Measurements from ENCODE around the gene FBXO46.
"Not testable (repeated sequence)": the region's sequence is repeated elsewhere in the genome, so short reads cannot be mapped to it uniquely, and the experiment has no call there.

FBXO46 gene

GRCh38 chr19:45766296-45766868 is 35.7 kb upstream of the FBXO46 start:
- no peak for DNase-seq (ENCODE audit: low spot score)

DNA sequence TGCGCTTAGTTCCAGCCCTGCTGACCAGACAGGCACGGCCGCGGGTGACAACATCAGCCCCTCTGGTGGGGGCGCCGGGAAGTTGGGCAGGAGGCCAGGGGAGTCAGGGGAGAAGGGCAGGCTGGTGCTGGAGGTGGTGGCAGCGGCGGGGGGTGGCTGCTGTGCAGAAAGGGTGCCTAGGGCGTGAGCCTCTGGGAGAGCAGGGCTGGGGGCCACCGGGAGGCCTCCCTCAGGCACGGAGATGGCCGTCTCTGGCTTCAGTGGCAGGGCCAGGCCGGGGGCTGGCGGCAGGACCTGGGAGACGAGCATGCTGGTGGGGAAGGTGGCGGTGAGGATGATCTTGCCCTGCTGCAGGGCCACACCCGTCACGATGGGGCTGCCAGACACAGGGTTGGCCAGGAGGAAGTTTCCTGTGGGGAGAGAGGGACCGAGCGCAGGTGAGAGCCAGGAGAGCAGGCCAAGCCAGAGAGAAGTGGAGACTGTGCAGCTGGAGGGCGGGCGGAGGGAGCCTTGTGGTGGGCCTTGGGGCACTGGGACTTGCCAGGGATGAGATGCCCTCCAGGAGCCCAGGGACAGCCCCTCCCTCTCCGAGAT is 35.1 kb upstream of the FBXO46 start:
- no peak for DNase-seq (ENCODE audit: low spot score)

- DNase-seq (ENCODE audit: low spot score): no peak
Measured at GRCh38 chr19:45764945-45765701, 34.4 kb upstream of the FBXO46 start.

DNA sequence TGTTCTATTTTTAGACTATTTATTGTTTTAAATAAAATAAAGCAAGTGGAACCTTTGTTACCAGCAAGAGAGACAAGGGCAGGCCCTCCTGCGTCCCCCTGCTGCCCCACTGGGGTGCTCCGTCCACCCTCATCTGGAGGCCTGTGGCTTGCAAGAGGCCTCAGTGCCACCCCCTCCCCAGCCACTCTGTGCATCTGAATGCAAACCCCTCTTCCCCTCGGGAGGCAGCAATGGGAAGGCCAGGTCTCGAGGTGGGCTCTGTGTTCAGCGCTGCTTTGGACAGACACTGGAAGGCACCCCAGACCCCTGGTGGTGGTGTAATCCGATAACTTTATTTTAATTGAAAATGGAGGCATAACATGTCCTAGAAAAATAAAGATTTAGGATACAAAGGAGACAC is 33.8 kb upstream of the FBXO46 start:
- DNase-seq (ENCODE audit: low spot score): no peak

DNA sequence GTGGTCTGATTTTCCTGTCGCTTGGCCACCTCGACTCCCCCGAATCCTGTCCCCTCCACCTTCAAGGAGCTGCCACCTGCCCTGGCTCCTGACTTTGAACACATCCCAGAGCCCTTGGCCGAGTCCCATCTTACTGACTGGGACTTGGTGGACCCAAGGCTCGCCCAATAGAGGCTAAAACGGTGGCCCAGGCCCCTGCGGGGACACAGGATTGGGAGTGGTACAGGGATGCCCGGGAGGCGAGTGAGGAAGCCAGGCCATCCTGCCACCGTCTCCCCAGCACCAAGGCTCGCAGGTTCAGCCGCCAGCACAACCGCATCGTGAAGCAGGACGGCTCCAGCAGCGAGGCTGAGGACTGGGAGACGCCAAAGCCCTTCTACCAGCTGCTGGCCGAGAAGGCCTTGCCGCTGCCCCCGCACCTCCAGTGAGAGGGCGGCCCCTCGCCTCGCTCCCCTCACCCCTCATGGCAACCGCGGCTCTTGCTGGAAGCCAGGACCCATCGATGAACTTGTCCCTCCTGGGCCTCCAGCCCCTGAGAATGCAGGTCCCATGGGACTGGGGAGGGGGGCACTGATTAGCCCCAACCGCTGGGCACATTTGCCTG is 33.1 kb upstream of the FBXO46 start:
- DNase-seq (ENCODE audit: low spot score): no peak

- DNase-seq (ENCODE audit: low spot score): no peak
Measured at GRCh38 chr19:45762870-45763631, 32.4 kb upstream of the FBXO46 start.

DNA sequence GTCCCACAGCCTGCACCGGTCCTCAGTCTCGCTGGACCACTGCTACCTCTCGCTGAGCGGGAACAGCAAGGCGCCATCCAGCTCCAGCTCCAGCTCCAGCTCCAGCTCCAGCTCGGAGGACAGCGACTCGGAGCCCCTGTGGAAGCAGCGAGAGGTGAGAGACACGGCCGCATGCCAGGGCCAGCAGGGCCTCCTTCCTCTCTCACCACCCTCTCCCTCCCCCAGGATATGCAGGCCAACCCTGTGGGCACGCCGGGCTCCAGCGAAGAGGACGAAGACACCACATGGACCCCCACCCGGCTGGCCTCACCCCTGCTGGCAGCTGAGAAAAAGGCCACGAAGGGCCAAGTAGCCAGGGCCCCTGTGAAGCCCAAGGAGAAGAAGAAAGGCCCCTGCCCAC is 31.0 kb upstream of the FBXO46 start:
- no peak for DNase-seq (ENCODE audit: low spot score)

GRCh38 chr19:45758921-45759320 is 28.2 kb upstream of the FBXO46 start:
- DNase-seq (ENCODE audit: low spot score): no peak

DNA sequence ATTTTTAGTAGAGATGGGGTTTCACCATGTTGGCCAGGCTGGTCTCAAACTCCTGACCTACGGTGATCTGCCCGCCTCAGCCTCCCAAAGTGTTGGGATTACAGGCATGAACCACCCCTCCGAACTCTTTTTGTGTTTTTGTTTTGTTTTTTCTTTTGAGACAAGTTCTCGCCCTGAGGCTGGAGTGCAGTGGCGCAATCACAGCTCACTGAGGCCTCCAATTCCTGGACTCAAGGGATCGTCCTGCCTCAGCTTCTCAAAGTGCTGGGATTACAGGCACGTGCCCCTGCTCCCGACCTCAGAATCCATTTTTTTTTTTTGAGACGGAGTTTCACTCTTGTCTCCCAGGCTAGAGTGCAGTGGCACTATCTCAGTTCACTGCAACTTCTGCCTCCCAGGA is 27.0 kb upstream of the FBXO46 start:
- DNase-seq (ENCODE audit: low spot score): no peak

DNA sequence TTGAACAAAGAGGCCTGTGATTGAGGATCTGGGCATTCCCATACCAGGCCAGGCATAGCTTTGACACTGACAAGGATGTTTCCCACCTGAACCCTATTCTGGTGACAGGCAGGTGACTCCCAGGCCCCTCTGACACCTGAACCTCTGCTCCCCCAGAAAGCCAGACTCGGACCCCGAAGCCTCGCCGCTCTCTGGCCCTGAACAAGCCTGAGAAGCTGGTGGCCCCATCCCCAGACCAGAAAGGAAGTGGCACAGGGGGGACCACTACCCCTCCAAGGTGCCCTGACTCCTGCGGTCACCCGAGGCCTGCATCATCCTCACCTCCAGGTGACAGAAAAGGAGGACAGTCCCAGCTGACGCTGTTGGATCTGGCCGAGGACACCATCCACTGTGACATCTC is 23.6 kb upstream of the FBXO46 start:
- DNase-seq (ENCODE audit: low spot score): no peak

- no peak for DNase-seq (ENCODE audit: low spot score)
Measured at GRCh38 chr19:45753548-45753947, 22.9 kb upstream of the FBXO46 start.

- DNase-seq (ENCODE audit: low spot score): no peak
Measured at GRCh38 chr19:45752639-45753038, 21.9 kb upstream of the FBXO46 start.

- not testable (repeated sequence) for DNase-seq (ENCODE audit: low spot score)
Measured at GRCh38 chr19:45751483-45751882, 20.8 kb upstream of the FBXO46 start.

GRCh38 chr19:45747513-45747912 is 16.8 kb upstream of the FBXO46 start:
- DNase-seq (ENCODE audit: low spot score): no peak

DNA sequence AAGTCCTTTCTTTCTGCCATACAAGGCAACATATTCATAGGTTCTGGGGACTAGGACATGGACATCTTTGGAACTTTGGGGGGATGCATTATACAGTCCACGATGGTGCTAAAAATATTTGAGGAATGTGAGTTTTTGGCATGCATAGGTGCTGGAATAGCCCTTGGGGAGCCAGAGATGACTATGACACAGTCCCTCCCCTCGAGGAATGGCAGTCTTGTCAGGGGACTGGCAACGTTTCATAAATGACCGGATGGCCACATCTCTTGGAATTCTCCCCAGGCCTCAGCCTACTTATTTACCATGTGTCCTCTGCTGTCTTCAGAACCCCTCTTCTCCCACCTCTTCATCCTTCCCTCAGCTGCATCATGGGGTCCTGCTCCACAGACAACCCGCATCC is 16.2 kb upstream of the FBXO46 start:
- no peak for DNase-seq (ENCODE audit: low spot score)

DNA sequence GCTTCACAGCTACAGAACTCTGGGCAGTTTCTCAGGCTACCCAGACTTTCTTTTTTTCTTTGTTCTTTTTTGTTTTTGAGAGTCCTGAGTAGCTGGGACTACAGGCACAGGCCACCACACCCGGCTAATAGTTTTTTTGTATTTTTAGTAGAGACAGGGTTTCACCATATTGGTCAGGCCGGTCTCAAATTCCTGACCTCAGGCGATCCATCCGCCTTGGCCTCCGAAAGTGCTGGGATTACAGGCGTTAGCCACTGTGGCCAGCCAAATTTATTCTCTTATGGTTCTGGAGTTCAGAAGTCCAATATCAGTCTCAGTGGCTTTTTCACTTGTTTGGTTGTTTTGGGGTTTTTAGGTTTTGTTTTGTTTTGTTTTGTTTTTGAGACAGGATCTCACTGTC is 14.9 kb upstream of the FBXO46 start:
- no peak for DNase-seq (ENCODE audit: low spot score)

GRCh38 chr19:45742969-45743368 is 12.3 kb upstream of the FBXO46 start:
- no peak for DNase-seq (ENCODE audit: low spot score)

- DNase-seq (ENCODE audit: low spot score): no peak
Measured at GRCh38 chr19:45739498-45740439, 9.1 kb upstream of the FBXO46 start.

DNA sequence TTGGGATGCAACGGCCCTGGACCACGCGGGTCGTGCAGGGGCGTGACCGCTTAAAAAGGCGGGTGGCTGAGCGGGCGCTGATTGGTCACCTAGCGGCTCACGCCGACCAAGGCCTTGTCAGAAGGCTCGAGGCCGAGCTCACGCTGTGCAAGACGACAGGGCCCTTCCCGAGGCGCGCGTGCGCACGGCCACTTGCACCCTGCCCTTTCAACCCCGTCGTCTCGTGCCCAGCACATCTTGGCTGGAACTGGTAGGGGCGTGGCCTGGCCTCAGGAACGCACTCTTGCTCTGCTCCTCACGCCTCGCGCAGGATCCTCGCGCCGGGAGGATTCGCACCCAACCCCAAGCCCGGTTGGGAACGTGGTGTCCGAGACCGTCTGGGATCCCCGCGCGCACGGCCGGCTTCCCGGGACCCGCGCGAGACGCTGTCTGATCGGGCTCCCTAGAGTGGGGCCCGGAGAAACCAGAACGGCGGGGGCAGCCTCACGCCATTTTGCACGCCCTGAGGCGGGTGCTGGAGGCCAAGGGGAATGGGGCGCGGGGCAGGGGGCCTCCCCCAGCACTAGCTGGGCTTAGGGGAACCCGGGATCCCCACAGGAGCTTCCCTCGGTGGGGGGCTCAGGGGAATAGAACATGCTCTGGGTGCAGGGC is 2.6 kb upstream of the FBXO46 start, which contains the start of gene MEIOSIN:
Gene MEIOSIN, plus strand, starts transcription at position 280 of the 651 bp plus-strand sequence. CDS start 1,938 bp downstream, outside the sequence.
- DNase-seq (ENCODE audit: low spot score): no peak

DNA sequence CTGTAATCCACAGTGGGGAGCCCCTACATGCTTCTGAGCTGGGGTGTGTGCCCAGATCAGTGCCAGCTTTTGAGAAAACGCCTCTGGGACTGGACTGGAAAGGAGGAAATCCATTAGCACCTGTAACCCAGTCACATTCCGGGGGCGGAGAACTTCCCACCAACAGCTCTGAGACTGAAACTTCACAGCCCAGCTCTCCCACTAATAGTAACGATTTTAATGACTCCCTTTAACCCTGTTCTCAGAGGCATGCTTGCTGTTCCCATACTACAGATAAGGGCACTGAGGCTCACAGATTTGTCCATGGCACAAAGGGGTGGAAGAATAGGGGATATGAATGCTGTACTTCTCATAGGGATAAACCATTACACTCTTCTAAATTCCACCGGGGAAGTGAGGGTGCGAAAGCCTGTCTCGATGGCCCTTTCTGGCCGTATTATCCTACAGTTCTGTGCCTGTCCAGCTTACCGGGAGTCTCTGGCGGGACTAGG is 851 bp downstream of the FBXO46 start:
- DNase-seq (ENCODE audit: low spot score): no peak

All from putamen (tissue), 1 donor.